HepG2 (cell line): ENCODE results near the gene SCYGR4. TPM values are rescaled to one million over a fixed set of nuclear protein-coding genes. Genes with fewer than 3 reads are reported as not detected.

ENCODE experiments used
- ATAC-seq: fragments of 200-7000 bp; cut with Tn5 transposase; 3 replicates; pipeline ENCODE4 v1.9.1; 2020; ENCODE audit warnings: mild to moderate bottlenecking, moderate library complexity
- BruUV-seq: library from RNA; stranded (reverse); fragments of 400-500 nt; replicated peaks from 2 replicates; lab custom pipeline; 2021; lab: Mats Ljungman, UMichigan
- CTCF ChIA-PET: fragments of 300-600 bp; formaldehyde crosslinking; extraction: SDS; loops from one replicate; lab custom pipeline; 2021; ENCODE audit warnings: low total read pairs, inconsistent platforms, low intra/inter-chr PET ratio; lab: Yijun Ruan, JAX
- POLR2A ChIA-PET: fragments of 350-600 bp; sonication (Branson Sonifier 250); formaldehyde crosslinking; loops from one replicate; lab custom pipeline; 2020; ENCODE audit warnings: antibody characterized with exemption, inconsistent platforms; lab: Yijun Ruan, JAX
- DNase-seq: peaks from one replicate; pipeline ENCODE4 v3.0.0-alpha.2; 2015; ENCODE audit warnings: low spot score
- FAIRE-seq: peaks from 3 replicates; lab custom pipeline; 2011; peaks lifted over from hg19 to GRCh38; lab: Jason Lieb, UNC
- H2AFZ ChIP-seq: one replicate; pipeline ENCODE4 v1.6.1; 2011; ENCODE audit warnings: low read length, inconsistent platforms
- H3K27ac ChIP-seq: fragments of 300-600 bp; 3 replicates; pipeline ENCODE4 v1.8.0; 2011; ENCODE audit warnings: mixed run types, mild to moderate bottlenecking, mixed read lengths, low read length, inconsistent platforms; ENCODE audit not compliant: insufficient read depth; ENCODE audit errors: extremely low read length
- H3K27me3 ChIP-seq, 2 experiments: fragments of 200-600 bp in 1 of 2; 2 replicates in 1 of 2; 3 replicates in 1 of 2; pipeline versions ENCODE4 v1.6.0 to v1.8.0; 2011; ENCODE audit warnings: low read length in 2 of 2, mild to moderate bottlenecking in 2 of 2, moderate library complexity in 2 of 2, inconsistent platforms in 1 of 2; ENCODE audit not compliant: insufficient read depth in 2 of 2, control insufficient read depth in 1 of 2
- H3K36me3 ChIP-seq, 2 experiments: fragments of 200-600 bp in 1 of 2; replicated peaks in 1 of 2; 2 replicates in 1 of 2; 3 replicates in 1 of 2; pipeline versions ENCODE4 v1.5.1 to v1.8.0; 2011; ENCODE audit warnings: low read length in 2 of 2, inconsistent platforms in 1 of 2; ENCODE audit not compliant: insufficient read depth in 2 of 2, control insufficient read depth in 1 of 2
- H3K4me1 ChIP-seq: 2 replicates; pipeline ENCODE4 v1.5.1; 2012; ENCODE audit warnings: low read length, inconsistent platforms; ENCODE audit not compliant: insufficient read depth
- H3K4me2 ChIP-seq: 2 replicates; pipeline ENCODE4 v1.6.0; 2011; ENCODE audit warnings: low read depth, low read length, inconsistent platforms
- H3K4me3 ChIP-seq, 3 experiments: fragments of 200-600 bp in 1 of 3; sonication (generic), shearing (Covaris generic) in 1 of 3; replicated peaks in 1 of 3; 2 replicates each; pipeline ENCODE4 v1.5.1; 2011 to 2016; ENCODE audit warnings: low read length in 3 of 3, inconsistent platforms in 2 of 3, low read depth in 2 of 3, mild to moderate bottlenecking in 2 of 3, control low read depth in 1 of 3, mixed read lengths in 1 of 3; ENCODE audit not compliant: insufficient read depth in 1 of 3
- H3K79me2 ChIP-seq: one replicate; pipeline ENCODE4 v1.6.1; 2011; ENCODE audit warnings: low read length, inconsistent platforms; ENCODE audit not compliant: insufficient read depth
- H3K9ac ChIP-seq: 2 replicates; pipeline ENCODE4 v1.6.0; 2011; ENCODE audit warnings: mild to moderate bottlenecking, low read depth, low read length, inconsistent platforms; ENCODE audit not compliant: insufficient read depth
- H3K9me3 ChIP-seq: 2 replicates; pipeline ENCODE4 v1.5.1; 2012; ENCODE audit warnings: mild to moderate bottlenecking, low read length
- H4K20me1 ChIP-seq: 2 replicates; pipeline ENCODE4 v1.6.0; 2011; ENCODE audit warnings: inconsistent platforms, mild to moderate bottlenecking, low read length, moderate library complexity; ENCODE audit not compliant: insufficient read depth
- MAFG ChIP-seq: sonication (generic); formaldehyde crosslinking; IDR thresholded peaks from 2 replicates; pipeline ENCODE4 v1.5.1; 2020; ENCODE audit warnings: mild to moderate bottlenecking, missing genetic modification reagents
- MBNL3 ChIP-seq: fragments of 250-450 bp; sonication (Bioruptor Pico); conservative IDR thresholded peaks from 2 replicates; pipeline ENCODE4 v1.8.0; 2022; ENCODE audit warnings: mild to moderate bottlenecking, inconsistent platforms
- NPAS2 ChIP-seq: sonication (generic); formaldehyde crosslinking; IDR thresholded peaks from 2 replicates; pipeline ENCODE4 v1.8.0; 2022; ENCODE audit warnings: mild to moderate bottlenecking, missing genetic modification reagents, borderline replicate concordance
- ONECUT2 ChIP-seq: sonication (generic); formaldehyde crosslinking; IDR thresholded peaks from 2 replicates; pipeline ENCODE4 v1.4.0; 2020; ENCODE audit warnings: missing genetic modification reagents
- POLR2AphosphoS2 ChIP-seq: IDR thresholded peaks from 2 replicates; pipeline ENCODE4 v1.6.1; 2011; ENCODE audit warnings: low read depth, low read length, improper control_type of control experiment
- REST ChIP-seq, 2 experiments: IDR thresholded peaks; 2 replicates each; pipeline ENCODE4 v1.6.1; 2011 to 2012; ENCODE audit warnings: low read length in 2 of 2, borderline replicate concordance in 1 of 2, low read depth in 1 of 2, mild to moderate bottlenecking in 1 of 2, moderate library complexity in 1 of 2
- SMARCE1 ChIP-seq: fragments of 450-650 bp; IDR thresholded peaks from 2 replicates; pipeline ENCODE4 v1.6.1; 2017; ENCODE audit warnings: borderline replicate concordance
- SRSF4 ChIP-seq: fragments of 200-400 bp; formaldehyde crosslinking; IDR thresholded peaks from one replicate; pipeline ENCODE4 v1.6.1; 2018; ENCODE audit warnings: mild to moderate bottlenecking, low read depth, low read length, moderate library complexity; ENCODE audit not compliant: poor library complexity, severe bottlenecking
- ZBTB43 ChIP-seq: sonication (generic); formaldehyde crosslinking; conservative IDR thresholded peaks from 2 replicates; pipeline ENCODE4 v1.4.0; 2020; ENCODE audit warnings: missing genetic modification reagents
- ZNF136 ChIP-seq: sonication (generic); formaldehyde crosslinking; IDR thresholded peaks from 2 replicates; pipeline ENCODE4 v1.8.1; 2022; ENCODE audit warnings: low read depth, mild to moderate bottlenecking, moderate library complexity, missing genetic modification reagents
- ZNF343 ChIP-seq: sonication (generic); formaldehyde crosslinking; IDR thresholded peaks from 2 replicates; pipeline ENCODE4 v1.4.0; 2020; ENCODE audit warnings: mild to moderate bottlenecking, missing genetic modification reagents
- ZNF44 ChIP-seq: sonication (generic); formaldehyde crosslinking; IDR thresholded peaks from 2 replicates; pipeline ENCODE4 v1.5.1; 2020; ENCODE audit warnings: mild to moderate bottlenecking, missing genetic modification reagents
- ZNF510 ChIP-seq: sonication (generic); formaldehyde crosslinking; IDR thresholded peaks from 2 replicates; pipeline ENCODE4 v1.4.0; 2020; ENCODE audit warnings: low read depth, mild to moderate bottlenecking, missing genetic modification reagents
- ZNF547 ChIP-seq: sonication (generic); formaldehyde crosslinking; IDR thresholded peaks from 2 replicates; pipeline ENCODE4 v1.5.1; 2020; ENCODE audit warnings: mild to moderate bottlenecking, missing genetic modification reagents
- ZNF703 ChIP-seq: sonication (generic); formaldehyde crosslinking; IDR thresholded peaks from 2 replicates; pipeline ENCODE4 v1.5.1; 2020; ENCODE audit warnings: missing genetic modification reagents, mild to moderate bottlenecking, moderate library complexity, borderline replicate concordance
- WGBS: methylation state at CpG from one replicate; pipeline ENCODE4 v1.1.6; 2017; ENCODE audit warnings: low lambda C conversion rate; 5-methylcytosine and 5-hydroxymethylcytosine counted together
- in situ Hi-C: cut with HindIII; loops from 2 replicates; pipeline ENCODE4 v1.10.0; 2017; ENCODE audit warnings: low pct_unique_long_range_greater_than_20kb; ENCODE audit not compliant: extremely low pct_ligation_motif_present
- intact Hi-C: fragments of 100-400 bp; cut with micrococcal nuclease; formaldehyde crosslinking; loops from one replicate; pipeline ENCODE4 v1.10.0; 2022; ENCODE audit not compliant: unreplicated experiment
- polyA plus RNA-seq, 8 experiments: library from polyadenylated mRNA; depleted of rRNA in 3 of 8; stranded (reverse) in 7 of 8; unstranded in 1 of 8; fragments of >200 nt; fragmentation: Illumina TruSeq in 4 of 8; extraction: Trizol in 4 of 8; gene quantifications; 2 replicates each; pipeline versions ENCODE4 v1.2.1 to v1.2.3, GENCODE V29; 2011 to 2016; ENCODE audit warnings: low read depth in 4 of 8, missing spikeins in 1 of 8, mixed read lengths in 1 of 8; ENCODE audit not compliant: insufficient read depth in 1 of 8
- total RNA-seq, 5 experiments: library from RNA; depleted of rRNA; stranded (reverse); fragments of >200 nt; fragmentation: Illumina TruSeq; extraction: Trizol; gene quantifications; 2 replicates each; pipeline ENCODE4 v1.2.3, GENCODE V29; 2016; ENCODE audit warnings: low read depth in 1 of 5

Gene SCYGR4
- total and polyA plus RNA-seq, 2 of the 13 experiments (the other 11 are each of a cell fraction or from before 2014, with no cell fraction given), result not detected

GRCh38 chr2:227630322-227630721, 13.0 kb downstream of the SCYGR4 start:
- Histone ChIP-seq H3K79me2 (no peaks in the 10 kb centered on the region), H3K27me3 (peaks cover 0 to 11% of the 10 kb centered on the region in 2 experiments; a peak in 2 of 5 replicates), H3K36me3 (no peaks in the 10 kb centered on the region), H3K4me1 (no peaks in the 10 kb centered on the region), H3K27ac (no peak overlapping the region), H3K9ac (no peak overlapping the region), H3K9me3 (no peaks in the 10 kb centered on the region), H2AFZ (no peak overlapping the region), H3K4me2 (no peak overlapping the region), H4K20me1 (no peaks in the 10 kb centered on the region), H3K4me3 (no peak overlapping the region)
- no peak for TF ChIP-seq SRSF4
- no peak for TF ChIP-seq NPAS2 (CRISPR knock-in tag)
- no peak for TF ChIP-seq POLR2AphosphoS2
- TF ChIP-seq ZNF44 (CRISPR knock-in tag), result no peak
- no peak for TF ChIP-seq ONECUT2 (CRISPR knock-in tag)
- TF ChIP-seq ZNF547 (CRISPR knock-in tag), result no peak
- no peak for TF ChIP-seq ZNF343
- no peak for TF ChIP-seq ZNF510 (CRISPR knock-in tag)
- TF ChIP-seq ZNF136 (CRISPR knock-in tag), result no peak
- no peak for TF ChIP-seq ZNF703 (CRISPR knock-in tag)
- CTCF ChIA-PET, result no interaction called here
- intact Hi-C loops, result no loop called here
- BruUV-seq, result no TSS peak
- POLR2A ChIA-PET, result no interaction called here
- WGBS, result 46% methylated on average over 3 of the region's 3 CpGs
- in situ Hi-C loops, result no loop called here
- FAIRE-seq (no peak), ATAC-seq (no peak), DNase-seq (no peak)

- DNase-seq, result no peak
- H3K4me3 ChIP-seq, result no peak overlapping the region
- H3K27ac ChIP-seq, result no peak overlapping the region
- no peak overlapping the region for H3K4me2 ChIP-seq
- H3K9me3 ChIP-seq, result no peaks in the 10 kb centered on the region
- FAIRE-seq, result no peak
- no peaks in the 10 kb centered on the region for H3K79me2 ChIP-seq
- H2AFZ ChIP-seq, result no peak overlapping the region
- no peaks in the 10 kb centered on the region for H3K4me1 ChIP-seq
- intact Hi-C loops (no loop called here), in situ Hi-C loops (no loop called here)
- H3K9ac ChIP-seq, result no peak overlapping the region
- no TSS peak for BruUV-seq
- ATAC-seq, result no peak
- WGBS, result 53% methylated on average over 6 of the region's 6 CpGs
- CTCF ChIA-PET, result no interaction called here
- POLR2A ChIA-PET, result no interaction called here
- H4K20me1 ChIP-seq, result no peaks in the 10 kb centered on the region
- H3K36me3 ChIP-seq, result no peaks in the 10 kb centered on the region
- peaks cover 0 to 11% of the 10 kb centered on the region in 2 experiments; a peak in 2 of 5 replicates for H3K27me3 ChIP-seq
- no peak for TF ChIP-seq MBNL3 (CRISPR knock-in tag)
- no peak for TF ChIP-seq MAFG
- no peak for TF ChIP-seq ZBTB43 (CRISPR knock-in tag)
- TF ChIP-seq REST (IDR thresholded peaks at IDR 0.05; ENCODE audit: borderline replicate concordance in 1 of 2, low read depth in 1 of 2, low read length in 2 of 2), result no peak
- no peak for TF ChIP-seq SMARCE1
These were observed 15.5 kb downstream of the SCYGR4 start for GRCh38 chr2:227632827-227633226.
